ENCODE results near the gene CSRNP2.

- TF ChIP-seq, protein P1, sequence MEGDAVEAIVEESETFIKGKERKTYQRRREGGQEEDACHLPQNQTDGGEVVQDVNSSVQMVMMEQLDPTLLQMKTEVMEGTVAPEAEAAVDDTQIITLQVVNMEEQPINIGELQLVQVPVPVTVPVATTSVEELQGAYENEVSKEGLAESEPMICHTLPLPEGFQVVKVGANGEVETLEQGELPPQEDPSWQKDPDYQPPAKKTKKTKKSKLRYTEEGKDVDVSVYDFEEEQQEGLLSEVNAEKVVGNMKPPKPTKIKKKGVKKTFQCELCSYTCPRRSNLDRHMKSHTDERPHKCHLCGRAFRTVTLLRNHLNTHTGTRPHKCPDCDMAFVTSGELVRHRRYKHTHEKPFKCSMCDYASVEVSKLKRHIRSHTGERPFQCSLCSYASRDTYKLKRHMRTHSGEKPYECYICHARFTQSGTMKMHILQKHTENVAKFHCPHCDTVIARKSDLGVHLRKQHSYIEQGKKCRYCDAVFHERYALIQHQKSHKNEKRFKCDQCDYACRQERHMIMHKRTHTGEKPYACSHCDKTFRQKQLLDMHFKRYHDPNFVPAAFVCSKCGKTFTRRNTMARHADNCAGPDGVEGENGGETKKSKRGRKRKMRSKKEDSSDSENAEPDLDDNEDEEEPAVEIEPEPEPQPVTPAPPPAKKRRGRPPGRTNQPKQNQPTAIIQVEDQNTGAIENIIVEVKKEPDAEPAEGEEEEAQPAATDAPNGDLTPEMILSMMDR (conservative IDR thresholded peaks at IDR 0.05; ENCODE audit: low read depth, low read length) = no peak
- TF ChIP-seq SMC3 (IDR thresholded peaks at IDR 0.05; ENCODE audit: low read depth, low read length) = no peak
- TF ChIP-seq MXI1 (IDR thresholded peaks at IDR 0.05; ENCODE audit: borderline replicate concordance, low read depth, low read length) = no peak
- TF ChIP-seq POLR2A (IDR thresholded peaks at IDR 0.05; ENCODE audit: low read depth, low read length) = no peak
- TF ChIP-seq FOS (IDR thresholded peaks at IDR 0.05; ENCODE audit: low read depth, low read length) = no peak
- TF ChIP-seq RCOR1 (IDR thresholded peaks at IDR 0.05; ENCODE audit: insufficient replicate concordance, low read length) = no peak
- no peak for TF ChIP-seq CEBPB (IDR thresholded peaks at IDR 0.05; ENCODE audit: low read depth, low read length)
- TF ChIP-seq RAD21 (IDR thresholded peaks at IDR 0.05; ENCODE audit: low read length) = no peak
- TF ChIP-seq RFX5 (IDR thresholded peaks at IDR 0.05; ENCODE audit: low read depth, low read length) = no peak
Observed at GRCh38 chr12:51070004-51070403, 13.4 kb downstream of the CSRNP2 start.
